ENCODE measurements around the gene ACOXL.

The ACOXL gene

GRCh38 chr2:110812726-110813645, 80.6 kb downstream of the ACOXL start:
- DNase-seq (ENCODE audit: low read depth): no peak
- H3K4me3 ChIP-seq (ENCODE audit: low read depth, low read length): no peak overlapping the region
- TF ChIP-seq CTCF (IDR thresholded peaks at IDR 0.05; ENCODE audit: control insufficient read depth, extremely low read depth, insufficient read depth): no peak

- no peak for TF ChIP-seq CTCF (IDR thresholded peaks at IDR 0.05; ENCODE audit: control insufficient read depth, extremely low read depth, insufficient read depth)
- no peak for DNase-seq (ENCODE audit: low read depth)
- H3K4me3 ChIP-seq (ENCODE audit: low read depth, low read length): no peak overlapping the region
These were observed 81.5 kb downstream of the ACOXL start for GRCh38 chr2:110813896-110814295.

- DNase-seq (ENCODE audit: low read depth): no peak
- H3K4me3 ChIP-seq (ENCODE audit: low read depth, low read length): no peak overlapping the region
- TF ChIP-seq CTCF (IDR thresholded peaks at IDR 0.05; ENCODE audit: control insufficient read depth, extremely low read depth, insufficient read depth): no peak
These were observed 83.6 kb downstream of the ACOXL start for GRCh38 chr2:110815938-110816337.

- no peak for TF ChIP-seq CTCF (IDR thresholded peaks at IDR 0.05; ENCODE audit: control insufficient read depth, extremely low read depth, insufficient read depth)
- H3K4me3 ChIP-seq (ENCODE audit: low read depth, low read length): no peak overlapping the region
- DNase-seq (ENCODE audit: low read depth): no peak
These were observed 84.3 kb downstream of the ACOXL start for GRCh38 chr2:110816404-110817365.

GRCh38 chr2:110818767-110819481, 86.6 kb downstream of the ACOXL start:
- no peak overlapping the region for H3K4me3 ChIP-seq (ENCODE audit: low read depth, low read length)
- TF ChIP-seq CTCF (IDR thresholded peaks at IDR 0.05; ENCODE audit: control insufficient read depth, extremely low read depth, insufficient read depth): no peak
- DNase-seq (ENCODE audit: low read depth): no peak

GRCh38 chr2:110819711-110820110, 87.3 kb downstream of the ACOXL start:
- no peak overlapping the region for H3K4me3 ChIP-seq (ENCODE audit: low read depth, low read length)
- no peak for DNase-seq (ENCODE audit: low read depth)
- TF ChIP-seq CTCF (IDR thresholded peaks at IDR 0.05; ENCODE audit: control insufficient read depth, extremely low read depth, insufficient read depth): no peak

Data from LNCaP clone FGC (cell line).